Kidney (tissue), 14 donors: ENCODE results near the gene TXLNB. TPM values are rescaled to one million over a fixed set of nuclear protein-coding genes. Genes with fewer than 3 reads are reported as not detected.

Experiments
- DNase-seq, 5 donors: peaks; one replicate each; pipeline ENCODE4 v3.0.0-alpha.2; 2013 to 2020
- FAIRE-seq: peaks from 2 replicates; lab custom pipeline; 2012; peaks lifted over from hg19 to GRCh38; lab: Jason Lieb, UNC
- H3K27ac ChIP-seq, 2 donors: one replicate each; pipeline ENCODE4 v1.7.0; 2013; ENCODE audit warnings: low read depth in 2 of 2, low read length in 2 of 2, inconsistent platforms in 1 of 2
- H3K27me3 ChIP-seq: one replicate; pipeline ENCODE4 v1.7.1; 2013; ENCODE audit warnings: low read length, inconsistent platforms; ENCODE audit not compliant: control insufficient read depth, insufficient read depth
- H3K36me3 ChIP-seq, 3 donors: one replicate each; pipeline versions ENCODE4 v1.7.0 to v1.7.1; 2013; ENCODE audit warnings: low read length in 3 of 3, control low read depth in 1 of 3, inconsistent platforms in 1 of 3; ENCODE audit not compliant: insufficient read depth in 3 of 3, control insufficient read depth in 2 of 3
- H3K4me1 ChIP-seq, 3 donors: one replicate each; pipeline versions ENCODE4 v1.7.0 to v1.7.1; 2013; ENCODE audit warnings: low read length in 3 of 3, inconsistent platforms in 1 of 3, low read depth in 1 of 3; ENCODE audit not compliant: control insufficient read depth in 2 of 3, insufficient read depth in 2 of 3
- H3K4me3 ChIP-seq, 3 donors: one replicate each; pipeline versions ENCODE4 v1.7.0 to v1.8.1; 2013; ENCODE audit warnings: low read length in 3 of 3, control low read depth in 1 of 3, inconsistent platforms in 1 of 3
- H3K9ac ChIP-seq, 3 donors: one replicate each; pipeline versions ENCODE4 v1.7.0 to v1.7.1; 2013; ENCODE audit warnings: low read length in 3 of 3, control low read depth in 1 of 3, inconsistent platforms in 1 of 3
- H3K9me3 ChIP-seq, 3 donors: one replicate each; pipeline versions ENCODE4 v1.7.0 to v1.7.1; 2013; ENCODE audit warnings: low read length in 3 of 3, control low read depth in 1 of 3, inconsistent platforms in 1 of 3; ENCODE audit not compliant: control insufficient read depth in 2 of 3, insufficient read depth in 1 of 3
- intact Hi-C: fragments of 100-400 bp; cut with DNase I; formaldehyde crosslinking; loops from one replicate; pipeline ENCODE4 v1.11.1; 2022
- polyA plus RNA-seq: library from polyadenylated mRNA; stranded (reverse); fragments of 350-450 nt; fragmentation: Illumina TruSeq; extraction: RNeasy Lipid Tissue Mini Kit (QIAGEN cat#74804); gene quantifications from one replicate; pipeline ENCODE4 v1.2.3, GENCODE V29; 2014; ENCODE audit warnings: low read depth, low replicate concordance; ENCODE audit not compliant: insufficient read depth
- total RNA-seq: library from RNA; stranded (reverse); fragmentation: NEBNext Ultra II Directional; extraction: Animal tissue kit (Norgen Biotek cat#: 25700); gene quantifications from one replicate; pipeline ENCODE4 v1.2.1, GENCODE V29; 2021
- TF ChIP-seq, protein P1 (sequence below): IDR thresholded peaks from 3 replicates; pipeline ENCODE4 v1.5.1; 2012; ENCODE audit warnings: mild to moderate bottlenecking, moderate library complexity, borderline replicate concordance; ENCODE audit not compliant: insufficient read depth; ENCODE audit errors: extremely low read depth
- donor health status: control.
- donor health status: control.
- donor health status: control.
- donor health status: control.
- donor health status: control.
- donor health status: DM: yes; HTN: yes; CAD: no.
- donor health status: Normal renal cell carcinoma (clear cell type).

Gene TXLNB
- total and polyA plus RNA-seq, 2 donors from 2014 or later = 0.13 to 0.66 TPM

GRCh38 chr6:139275279-139276055 lies 16.3 kb downstream of the TXLNB start:
- DNase-seq (no peak), FAIRE-seq (no peak)
- Histone ChIP-seq H3K4me1 (no peaks in the 10 kb centered on the region), H3K27ac (no peak overlapping the region), H3K4me3 (no peak overlapping the region), H3K9me3 (no peaks in the 10 kb centered on the region), H3K27me3 (no peaks in the 10 kb centered on the region), H3K36me3 (no peaks in the 10 kb centered on the region), H3K9ac (no peak overlapping the region)
- intact Hi-C loops = no loop called here
- TF ChIP-seq, protein P1, sequence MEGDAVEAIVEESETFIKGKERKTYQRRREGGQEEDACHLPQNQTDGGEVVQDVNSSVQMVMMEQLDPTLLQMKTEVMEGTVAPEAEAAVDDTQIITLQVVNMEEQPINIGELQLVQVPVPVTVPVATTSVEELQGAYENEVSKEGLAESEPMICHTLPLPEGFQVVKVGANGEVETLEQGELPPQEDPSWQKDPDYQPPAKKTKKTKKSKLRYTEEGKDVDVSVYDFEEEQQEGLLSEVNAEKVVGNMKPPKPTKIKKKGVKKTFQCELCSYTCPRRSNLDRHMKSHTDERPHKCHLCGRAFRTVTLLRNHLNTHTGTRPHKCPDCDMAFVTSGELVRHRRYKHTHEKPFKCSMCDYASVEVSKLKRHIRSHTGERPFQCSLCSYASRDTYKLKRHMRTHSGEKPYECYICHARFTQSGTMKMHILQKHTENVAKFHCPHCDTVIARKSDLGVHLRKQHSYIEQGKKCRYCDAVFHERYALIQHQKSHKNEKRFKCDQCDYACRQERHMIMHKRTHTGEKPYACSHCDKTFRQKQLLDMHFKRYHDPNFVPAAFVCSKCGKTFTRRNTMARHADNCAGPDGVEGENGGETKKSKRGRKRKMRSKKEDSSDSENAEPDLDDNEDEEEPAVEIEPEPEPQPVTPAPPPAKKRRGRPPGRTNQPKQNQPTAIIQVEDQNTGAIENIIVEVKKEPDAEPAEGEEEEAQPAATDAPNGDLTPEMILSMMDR = no peak

DNA sequence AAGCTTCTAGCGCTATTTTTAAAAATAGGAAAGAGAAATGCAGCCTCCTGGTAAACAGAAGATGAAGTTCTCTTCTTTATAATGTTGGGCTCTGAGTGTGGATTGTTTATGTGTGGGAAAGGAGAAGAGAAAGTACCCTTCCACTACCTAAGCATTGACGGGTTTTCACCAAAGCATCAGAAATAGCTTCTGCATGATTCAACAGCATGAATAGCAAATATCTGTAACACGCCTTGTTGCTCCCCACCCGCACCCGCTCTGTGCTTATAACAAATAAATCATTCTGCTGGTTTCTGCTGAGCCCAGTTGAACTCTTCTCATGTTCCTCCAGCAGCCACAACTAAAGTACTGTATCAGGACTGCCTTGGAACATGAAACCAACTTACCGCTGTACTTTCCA lies 20.7 kb downstream of the TXLNB start:
- H3K4me1 ChIP-seq = no peaks in the 10 kb centered on the region
- H3K4me3 ChIP-seq = no peak overlapping the region
- H3K36me3 ChIP-seq = no peaks in the 10 kb centered on the region
- H3K27ac ChIP-seq = no peak overlapping the region
- no peaks in the 10 kb centered on the region for H3K9me3 ChIP-seq
- FAIRE-seq = no peak
- TF ChIP-seq, protein P1 = no peak
- DNase-seq = peak in 2 of 5 donors; percentile 14 to 18
- H3K9ac ChIP-seq = no peak overlapping the region
- no peaks in the 10 kb centered on the region for H3K27me3 ChIP-seq
- intact Hi-C loops = no loop called here

DNA sequence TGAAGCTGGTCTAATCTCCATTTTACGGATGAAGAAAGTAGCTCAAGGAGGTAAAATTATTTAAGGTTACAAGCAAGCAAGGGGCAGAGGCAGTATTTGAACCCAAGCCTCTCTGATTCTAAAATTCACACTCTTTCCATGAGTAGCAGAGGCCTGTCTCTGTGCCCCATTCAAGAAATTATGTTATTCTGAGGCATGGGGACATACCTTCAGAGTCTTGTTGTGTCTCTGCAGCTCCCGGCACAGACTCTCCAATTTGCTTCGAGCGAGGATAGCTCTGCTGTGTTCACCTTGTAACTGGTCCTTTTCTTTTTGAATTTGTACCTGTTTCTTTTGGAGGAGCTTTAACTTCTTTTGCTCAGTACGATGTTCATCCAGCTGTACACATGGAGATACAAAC lies 21.5 kb downstream of the TXLNB start:
- Histone ChIP-seq H3K27me3 (no peaks in the 10 kb centered on the region), H3K4me1 (no peaks in the 10 kb centered on the region), H3K27ac (no peak overlapping the region), H3K4me3 (no peak overlapping the region), H3K9me3 (no peaks in the 10 kb centered on the region), H3K36me3 (no peaks in the 10 kb centered on the region), H3K9ac (no peak overlapping the region)
- intact Hi-C loops = no loop called here
- no peak for DNase-seq
- TF ChIP-seq, protein P1 = no peak
- FAIRE-seq = no peak
